Neural cell (in vitro differentiated cells): ENCODE results near the gene WDR75.

ENCODE experiments used
- EP300 ChIP-seq: fragments of 450-650 bp; conservative IDR thresholded peaks from 2 replicates; pipeline ENCODE4 v1.6.1; 2014; ENCODE audit warnings: antibody characterized with exemption, mild to moderate bottlenecking, moderate library complexity; ENCODE audit not compliant: poor library complexity, severe bottlenecking
- EZH2 ChIP-seq: fragments of 200-600, 300-800 bp; shearing (Covaris generic), sonication (generic); IDR thresholded peaks from 2 replicates; pipeline ENCODE4 v1.6.1; 2014; ENCODE audit warnings: antibody characterized with exemption, low read length, borderline replicate concordance, mild to moderate bottlenecking; ENCODE audit not compliant: insufficient read depth, poor library complexity, severe bottlenecking
- MXI1 ChIP-seq: fragments of 450-650 bp; conservative IDR thresholded peaks from 2 replicates; pipeline ENCODE4 v1.6.1; 2014; ENCODE audit warnings: antibody characterized with exemption, mild to moderate bottlenecking; ENCODE audit not compliant: poor library complexity, severe bottlenecking
- POLR2AphosphoS5 ChIP-seq: IDR thresholded peaks from 2 replicates; pipeline ENCODE4 v1.6.1; 2012
- SMC3 ChIP-seq: fragments of 450-650 bp; conservative IDR thresholded peaks from 2 replicates; pipeline ENCODE4 v1.6.1; 2014; ENCODE audit warnings: antibody characterized with exemption, mild to moderate bottlenecking, moderate library complexity; ENCODE audit not compliant: poor library complexity
- TAF1 ChIP-seq: IDR thresholded peaks from 2 replicates; pipeline ENCODE4 v1.6.1; 2012; ENCODE audit warnings: low read depth
- TF ChIP-seq, protein P1 (sequence below): fragments of 450-650 bp; IDR thresholded peaks from 2 replicates; pipeline ENCODE4 v1.5.1; 2014; ENCODE audit warnings: antibody characterized with exemption, mild to moderate bottlenecking, moderate library complexity; ENCODE audit not compliant: poor library complexity, severe bottlenecking
- TF ChIP-seq, protein P2 (sequence below): IDR thresholded peaks from 2 replicates; pipeline ENCODE4 v1.6.1; 2012; ENCODE audit warnings: borderline replicate concordance

DNA sequence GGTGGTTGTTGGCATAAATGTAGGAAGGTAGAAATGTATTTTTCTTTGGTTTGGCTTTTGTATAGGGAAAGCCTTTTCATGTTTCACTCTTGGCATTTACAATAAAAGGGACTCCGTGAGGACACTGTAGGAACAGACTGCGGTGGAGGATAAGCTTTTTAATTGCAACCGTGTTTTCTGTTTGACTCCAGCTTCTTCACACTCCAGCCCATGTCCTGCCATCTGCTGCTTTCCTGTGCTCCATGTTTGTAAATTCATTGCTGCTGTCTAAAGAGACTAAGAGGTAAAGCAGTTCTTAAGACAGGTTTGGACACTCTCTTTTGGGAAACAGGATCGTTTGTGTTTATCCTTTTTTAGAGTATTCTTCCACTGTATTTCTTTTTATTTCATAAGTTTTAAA is 33.3 kb downstream of the WDR75 start:
- TF ChIP-seq, protein P1, sequence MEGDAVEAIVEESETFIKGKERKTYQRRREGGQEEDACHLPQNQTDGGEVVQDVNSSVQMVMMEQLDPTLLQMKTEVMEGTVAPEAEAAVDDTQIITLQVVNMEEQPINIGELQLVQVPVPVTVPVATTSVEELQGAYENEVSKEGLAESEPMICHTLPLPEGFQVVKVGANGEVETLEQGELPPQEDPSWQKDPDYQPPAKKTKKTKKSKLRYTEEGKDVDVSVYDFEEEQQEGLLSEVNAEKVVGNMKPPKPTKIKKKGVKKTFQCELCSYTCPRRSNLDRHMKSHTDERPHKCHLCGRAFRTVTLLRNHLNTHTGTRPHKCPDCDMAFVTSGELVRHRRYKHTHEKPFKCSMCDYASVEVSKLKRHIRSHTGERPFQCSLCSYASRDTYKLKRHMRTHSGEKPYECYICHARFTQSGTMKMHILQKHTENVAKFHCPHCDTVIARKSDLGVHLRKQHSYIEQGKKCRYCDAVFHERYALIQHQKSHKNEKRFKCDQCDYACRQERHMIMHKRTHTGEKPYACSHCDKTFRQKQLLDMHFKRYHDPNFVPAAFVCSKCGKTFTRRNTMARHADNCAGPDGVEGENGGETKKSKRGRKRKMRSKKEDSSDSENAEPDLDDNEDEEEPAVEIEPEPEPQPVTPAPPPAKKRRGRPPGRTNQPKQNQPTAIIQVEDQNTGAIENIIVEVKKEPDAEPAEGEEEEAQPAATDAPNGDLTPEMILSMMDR: no peak
- TF ChIP-seq EZH2: no peak
- TF ChIP-seq, protein P2, sequence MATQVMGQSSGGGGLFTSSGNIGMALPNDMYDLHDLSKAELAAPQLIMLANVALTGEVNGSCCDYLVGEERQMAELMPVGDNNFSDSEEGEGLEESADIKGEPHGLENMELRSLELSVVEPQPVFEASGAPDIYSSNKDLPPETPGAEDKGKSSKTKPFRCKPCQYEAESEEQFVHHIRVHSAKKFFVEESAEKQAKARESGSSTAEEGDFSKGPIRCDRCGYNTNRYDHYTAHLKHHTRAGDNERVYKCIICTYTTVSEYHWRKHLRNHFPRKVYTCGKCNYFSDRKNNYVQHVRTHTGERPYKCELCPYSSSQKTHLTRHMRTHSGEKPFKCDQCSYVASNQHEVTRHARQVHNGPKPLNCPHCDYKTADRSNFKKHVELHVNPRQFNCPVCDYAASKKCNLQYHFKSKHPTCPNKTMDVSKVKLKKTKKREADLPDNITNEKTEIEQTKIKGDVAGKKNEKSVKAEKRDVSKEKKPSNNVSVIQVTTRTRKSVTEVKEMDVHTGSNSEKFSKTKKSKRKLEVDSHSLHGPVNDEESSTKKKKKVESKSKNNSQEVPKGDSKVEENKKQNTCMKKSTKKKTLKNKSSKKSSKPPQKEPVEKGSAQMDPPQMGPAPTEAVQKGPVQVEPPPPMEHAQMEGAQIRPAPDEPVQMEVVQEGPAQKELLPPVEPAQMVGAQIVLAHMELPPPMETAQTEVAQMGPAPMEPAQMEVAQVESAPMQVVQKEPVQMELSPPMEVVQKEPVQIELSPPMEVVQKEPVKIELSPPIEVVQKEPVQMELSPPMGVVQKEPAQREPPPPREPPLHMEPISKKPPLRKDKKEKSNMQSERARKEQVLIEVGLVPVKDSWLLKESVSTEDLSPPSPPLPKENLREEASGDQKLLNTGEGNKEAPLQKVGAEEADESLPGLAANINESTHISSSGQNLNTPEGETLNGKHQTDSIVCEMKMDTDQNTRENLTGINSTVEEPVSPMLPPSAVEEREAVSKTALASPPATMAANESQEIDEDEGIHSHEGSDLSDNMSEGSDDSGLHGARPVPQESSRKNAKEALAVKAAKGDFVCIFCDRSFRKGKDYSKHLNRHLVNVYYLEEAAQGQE: no peak
- TF ChIP-seq TAF1: no peak
- no peak for TF ChIP-seq MXI1
- TF ChIP-seq SMC3: no peak
- no peak for TF ChIP-seq EP300
- TF ChIP-seq POLR2AphosphoS5: no peak
